A549 (cell line): Measurements from ENCODE around the gene SLC38A10. TPM values are rescaled to one million over a fixed set of nuclear protein-coding genes. Genes with fewer than 3 reads are reported as not detected.
A peak's percentile ranks its signal among the peaks of the same experiment; 100 is the strongest.

Experiments
- ATAC-seq, 2 experiments: fragments of 200-7000 bp in 1 of 2; fragments of >200 bp in 1 of 2; cut with Nextera tagmentation in 1 of 2; cut with Tn5 transposase in 1 of 2; 3 replicates each; pipeline versions ENCODE4 v1.8.0 to v1.9.1; 2018 to 2020; ENCODE audit warnings: mild to moderate bottlenecking in 1 of 2, moderate library complexity in 1 of 2
- CTCF ChIA-PET: fragments of 300-600 bp; sonication (Branson Sonifier 250); formaldehyde crosslinking; extraction: SDS; loops from one replicate; lab custom pipeline; 2021; ENCODE audit warnings: antibody characterized with exemption, inconsistent platforms; lab: Yijun Ruan, JAX
- POLR2A ChIA-PET: fragments of 350-600 bp; formaldehyde crosslinking; extraction: SDS; loops from one replicate; lab custom pipeline; 2021; ENCODE audit warnings: antibody characterized with exemption, inconsistent platforms; lab: Yijun Ruan, JAX
- DNase-seq, 2 experiments: peaks; one replicate each; pipeline versions ENCODE4 v3.0.0 to v3.0.0-alpha.2; 2011 to 2016; ENCODE audit warnings: low read depth in 1 of 2, low spot score in 1 of 2
- FAIRE-seq: peaks from 2 replicates; lab custom pipeline; 2011; peaks lifted over from hg19 to GRCh38; lab: Jason Lieb, UNC
- H3K27ac ChIP-seq, 2 experiments: fragments of >200 bp; sonication (Bioruptor Twin); formaldehyde crosslinking; 3 replicates each; pipeline ENCODE4 v1.5.1; 2016 to 2017
- H3K4me1 ChIP-seq: fragments of >200 bp; sonication (Bioruptor Twin); formaldehyde crosslinking; 3 replicates; pipeline ENCODE4 v1.6.1; 2016
- H3K4me2 ChIP-seq: fragments of >200 bp; sonication (Bioruptor Twin); formaldehyde crosslinking; 3 replicates; pipeline ENCODE4 v1.6.1; 2016
- H3K4me3 ChIP-seq: fragments of >200 bp; sonication (Bioruptor Twin); formaldehyde crosslinking; 3 replicates; pipeline ENCODE4 v1.5.1; 2016
- H3K9me3 ChIP-seq: fragments of >200 bp; sonication (Bioruptor Twin); formaldehyde crosslinking; 3 replicates; pipeline ENCODE4 v1.6.1; 2016
- CBX8 ChIP-seq: fragments of 200-600 bp; sonication (generic); IDR thresholded peaks from 2 replicates; pipeline ENCODE4 v1.6.1; 2016
- CHD4 ChIP-seq: fragments of 200-600 bp; sonication (generic); IDR thresholded peaks from 2 replicates; pipeline ENCODE4 v1.6.1; 2016; ENCODE audit warnings: antibody characterized with exemption, mild to moderate bottlenecking, borderline replicate concordance
- EP300 ChIP-seq, 2 experiments: fragments of >200 bp; sonication (Bioruptor Twin); formaldehyde crosslinking; IDR thresholded peaks; 2 replicates in 1 of 2; 3 replicates in 1 of 2; pipeline ENCODE4 v1.6.1; 2016 to 2017
- ESRRA ChIP-seq: fragments of 150-350 bp; IDR thresholded peaks from 2 replicates; pipeline ENCODE4 v1.6.1; 2014; ENCODE audit warnings: mild to moderate bottlenecking, low read length, borderline replicate concordance
- FOSB ChIP-seq: fragments of 250-450 bp; sonication (Bioruptor Pico); IDR thresholded peaks from 2 replicates; pipeline ENCODE4 v1.5.0; 2020; ENCODE audit warnings: mild to moderate bottlenecking, moderate library complexity
- FOSL2 ChIP-seq, 2 experiments: fragments of 450-650 bp in 1 of 2; fragments of >200 bp in 1 of 2; sonication (Bioruptor Twin) in 1 of 2; formaldehyde crosslinking; IDR thresholded peaks; 2 replicates each; pipeline versions ENCODE4 v1.5.0 to v1.6.1; 2016 to 2020; ENCODE audit warnings: mild to moderate bottlenecking in 1 of 2, moderate library complexity in 1 of 2
- GATA3 ChIP-seq: IDR thresholded peaks from 2 replicates; pipeline ENCODE4 v1.6.1; 2012; ENCODE audit warnings: borderline replicate concordance
- HDAC2 ChIP-seq: fragments of 200-600 bp; sonication (generic); IDR thresholded peaks from 2 replicates; pipeline ENCODE4 v1.6.1; 2016
- HOXA7 ChIP-seq: fragments of 250-450 bp; sonication (Bioruptor Pico); IDR thresholded peaks from 2 replicates; pipeline ENCODE4 v1.5.0; 2020; ENCODE audit warnings: mild to moderate bottlenecking, moderate library complexity
- JUN ChIP-seq, 2 experiments: fragments of >200 bp; sonication (Bioruptor Twin); formaldehyde crosslinking; IDR thresholded peaks; 2 replicates in 1 of 2; 3 replicates in 1 of 2; pipeline ENCODE4 v1.6.1; 2016 to 2017
- KDM5A ChIP-seq: fragments of 200-600 bp; sonication (generic); IDR thresholded peaks from 2 replicates; pipeline ENCODE4 v1.6.1; 2016; ENCODE audit warnings: antibody characterized with exemption, mild to moderate bottlenecking
- MAFK ChIP-seq: fragments of 450-650 bp; IDR thresholded peaks from 2 replicates; pipeline ENCODE4 v1.6.1; 2014; ENCODE audit not compliant: partially characterized antibody
- MYC ChIP-seq: IDR thresholded peaks from 2 replicates; pipeline ENCODE4 v1.6.1; 2012; ENCODE audit warnings: mild to moderate bottlenecking, inconsistent platforms, low read length, improper control_type of control experiment, borderline replicate concordance
- NFE2L2 ChIP-seq: fragments of 150-350 bp; conservative IDR thresholded peaks from 2 replicates; pipeline ENCODE4 v1.6.1; 2014; ENCODE audit warnings: low read length
- NR3C1 ChIP-seq: fragments of >200 bp; sonication (Bioruptor Twin); formaldehyde crosslinking; IDR thresholded peaks from 3 replicates; pipeline ENCODE4 v1.6.1; 2017
- PHF8 ChIP-seq: fragments of 200-600 bp; sonication (generic); IDR thresholded peaks from 2 replicates; pipeline ENCODE4 v1.6.1; 2016; ENCODE audit warnings: low read depth, mild to moderate bottlenecking, antibody characterized with exemption, moderate library complexity, borderline replicate concordance
- POLR2A ChIP-seq: IDR thresholded peaks from 2 replicates; pipeline ENCODE4 v1.6.1; 2012; ENCODE audit warnings: mild to moderate bottlenecking, low read length
- RAD21 ChIP-seq, 2 experiments: fragments of >200 bp in 1 of 2; sonication (Bioruptor Twin) in 1 of 2; formaldehyde crosslinking in 1 of 2; IDR thresholded peaks in 1 of 2; conservative IDR thresholded peaks in 1 of 2; 2 replicates in 1 of 2; 3 replicates in 1 of 2; pipeline ENCODE4 v1.6.1; 2012 to 2018; ENCODE audit warnings: inconsistent platforms in 1 of 2
- RARB ChIP-seq: fragments of 250-450 bp; sonication (Bioruptor Pico); IDR thresholded peaks from 2 replicates; pipeline ENCODE4 v1.8.0; 2021; ENCODE audit warnings: mild to moderate bottlenecking, moderate library complexity
- RNF2 ChIP-seq: fragments of 200-600 bp; sonication (generic); IDR thresholded peaks from 2 replicates; pipeline ENCODE4 v1.6.1; 2016; ENCODE audit warnings: low read depth, mild to moderate bottlenecking, antibody characterized with exemption, moderate library complexity, borderline replicate concordance
- SMC3 ChIP-seq: fragments of >200 bp; sonication (Bioruptor Twin); formaldehyde crosslinking; IDR thresholded peaks from 3 replicates; pipeline ENCODE4 v1.6.1; 2018; ENCODE audit warnings: inconsistent platforms
- SREBF2 ChIP-seq: fragments of 450-650 bp; IDR thresholded peaks from 2 replicates; pipeline ENCODE4 v1.6.1; 2014; ENCODE audit warnings: mild to moderate bottlenecking, moderate library complexity
- ZC3H11A ChIP-seq: fragments of 450-650 bp; IDR thresholded peaks from 2 replicates; pipeline ENCODE4 v1.6.1; 2014; ENCODE audit warnings: antibody characterized with exemption, mild to moderate bottlenecking
- WGBS: methylation state at CpG from one replicate; pipeline ENCODE4 v1.1.6; 2017; ENCODE audit errors: missing lambda C conversion rate; 5-methylcytosine and 5-hydroxymethylcytosine counted together
- polyA plus RNA-seq, 4 experiments: library from polyadenylated mRNA; depleted of rRNA in 3 of 4; stranded (reverse); fragments of >200 nt; fragmentation: RNase III in 1 of 4; extraction: RNeasy Plus Mini Kit Qiagen cat#74134 plus additional on column Dnase treatment in 1 of 4; gene quantifications; 2 replicates in 3 of 4; 3 replicates in 1 of 4; pipeline ENCODE4 v1.2.3, GENCODE V29; 2011 to 2017
- TF ChIP-seq, protein P1 (sequence below): fragments of 250-450 bp; sonication (Bioruptor Pico); IDR thresholded peaks from 2 replicates; pipeline ENCODE4 v1.5.0; 2020; ENCODE audit warnings: low read depth, mild to moderate bottlenecking, moderate library complexity
- TF ChIP-seq, protein P2 (sequence below): fragments of 450-650 bp; IDR thresholded peaks from 2 replicates; pipeline ENCODE4 v1.6.1; 2014; ENCODE audit warnings: antibody characterized with exemption
- TF ChIP-seq, protein P3 (sequence below): fragments of 250-450 bp; sonication (Bioruptor Pico); IDR thresholded peaks from 2 replicates; pipeline ENCODE4 v1.5.0; 2021; ENCODE audit warnings: mild to moderate bottlenecking, moderate library complexity, borderline replicate concordance
- TF ChIP-seq, protein P4 (sequence below): fragments of >200 bp; sonication (Bioruptor Twin); formaldehyde crosslinking; IDR thresholded peaks from 3 replicates; pipeline ENCODE4 v1.5.1; 2016
- TF ChIP-seq, protein P5 (sequence below): IDR thresholded peaks from 2 replicates; pipeline ENCODE4 v1.6.1; 2012

The SLC38A10 gene
- polyA plus RNA-seq, 2 of the 4 experiments (the other 2 are of a cell fraction): 35.8 to 67.4 TPM

DNA sequence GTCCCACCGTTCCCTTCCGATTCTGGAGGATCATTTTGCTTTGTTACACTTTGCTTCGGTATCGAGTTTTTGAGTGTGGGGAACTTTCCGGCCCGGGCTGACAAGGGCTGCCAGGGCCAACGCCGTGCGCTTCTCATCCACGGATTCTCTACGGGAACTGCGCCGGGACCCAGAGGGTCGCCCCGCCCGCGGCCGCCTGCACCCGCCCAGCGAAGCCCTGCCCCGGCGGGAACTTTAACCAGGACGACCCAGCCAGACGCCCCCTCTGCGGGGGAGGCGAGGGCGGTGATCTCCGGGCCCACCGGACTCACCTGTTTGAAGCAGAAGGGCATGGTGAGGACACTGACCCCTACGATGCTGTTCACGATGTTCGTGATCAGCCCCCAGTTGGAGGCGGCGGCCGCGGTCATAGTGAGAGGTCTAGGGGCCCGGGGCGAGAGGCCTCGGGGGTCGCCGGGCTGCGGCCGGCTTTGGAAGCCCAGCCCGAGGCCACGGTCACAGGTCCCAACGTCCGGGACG lies 536 bp downstream of the SLC38A10 start:
- DNase-seq (peak in 1 of 2 experiments; percentile 53), ATAC-seq (peak; percentile 12 to 44; a peak in 4 of 6 replicates), FAIRE-seq (no peak)
- ChIA-PET POLR2A (interaction anchor here (1.0 to 2.2 kb wide), 5 partner anchors 12 to 221 kb away, joined by 3 to 9 read pairs (median 6); partner anchors contain the start of gene BAHCC1), CTCF (interaction anchor here (1.2 to 6.2 kb wide), 12 partner anchors 11 to 180 kb away, joined by 3 to 84 read pairs (median 5); no protein-coding TSS in a partner anchor)
- Histone ChIP-seq H3K4me3 (peak overlapping the region; percentile 74), H3K4me2 (peak overlapping the region; percentile 90), H3K9me3 (no peaks in the 10 kb centered on the region), H3K27ac (peak overlapping the region; percentile 91 to 92), H3K4me1 (peaks cover 22% of the 10 kb centered on the region)
- no peak for TF ChIP-seq KDM5A
- TF ChIP-seq JUN (IDR thresholded peaks at IDR 0.05): no peak
- peak; percentile 25; the same call in 1 of the 2 replicates for TF ChIP-seq HDAC2
- 5% methylated on average over 25 of the region's 48 CpGs for WGBS

DNA sequence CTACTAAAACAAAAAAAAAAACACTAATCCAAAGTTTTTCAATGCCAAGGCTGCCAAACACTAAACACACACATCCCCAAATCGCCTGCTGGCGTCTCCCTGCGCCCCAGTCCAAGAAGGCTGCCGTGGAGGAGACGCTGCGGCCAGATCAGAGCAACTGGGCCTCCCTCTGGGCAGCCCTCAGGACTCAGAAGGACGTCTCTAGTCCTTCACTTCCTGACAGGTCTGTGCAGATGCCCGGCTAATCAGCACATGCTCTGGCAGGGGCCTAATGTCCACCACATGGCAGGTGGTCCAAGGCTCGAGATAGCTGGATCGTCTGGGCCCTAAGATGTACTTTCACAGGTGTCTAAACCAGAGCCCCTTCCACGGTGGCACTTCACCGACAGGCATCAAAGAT lies 2.7 kb downstream of the SLC38A10 start:
- no peak overlapping the region for H3K4me2 ChIP-seq
- no peak overlapping the region for H3K4me3 ChIP-seq
- WGBS: 86% methylated on average over 11 of the region's 12 CpGs
- no peak for ATAC-seq
- CTCF ChIA-PET: interaction anchor here (0.6 to 6.2 kb wide), 55 partner anchors 10 to 309 kb away, joined by 3 to 84 read pairs (median 6); partner anchors contain the start of gene BAHCC1
- H3K9me3 ChIP-seq: no peaks in the 10 kb centered on the region
- POLR2A ChIA-PET: interaction anchor here (1.0 kb wide), 2 partner anchors 103 to 192 kb away, joined by 3 to 4 read pairs; partner anchors contain the start of gene BAHCC1
- FAIRE-seq: no peak
- no peak for DNase-seq
- TF ChIP-seq, protein P1, sequence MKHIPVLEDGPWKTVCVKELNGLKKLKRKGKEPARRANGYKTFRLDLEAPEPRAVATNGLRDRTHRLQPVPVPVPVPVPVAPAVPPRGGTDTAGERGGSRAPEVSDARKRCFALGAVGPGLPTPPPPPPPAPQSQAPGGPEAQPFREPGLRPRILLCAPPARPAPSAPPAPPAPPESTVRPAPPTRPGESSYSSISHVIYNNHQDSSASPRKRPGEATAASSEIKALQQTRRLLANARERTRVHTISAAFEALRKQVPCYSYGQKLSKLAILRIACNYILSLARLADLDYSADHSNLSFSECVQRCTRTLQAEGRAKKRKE (CRISPR knock-in tag): no peak
- TF ChIP-seq FOSB (CRISPR knock-in tag) (no peak), EP300 (IDR thresholded peaks at IDR 0.05) (no peak), RNF2 (no peak), SREBF2 (no peak), MYC (no peak), NFE2L2 (no peak), RAD21 (conservative IDR thresholded peaks at IDR 0.05 in 1 of 2, IDR thresholded peaks at IDR 0.05 in 1 of 2) (no peak), SMC3 (no peak), NR3C1 (no peak), HOXA7 (CRISPR knock-in tag) (no peak)
- TF ChIP-seq, protein P2, sequence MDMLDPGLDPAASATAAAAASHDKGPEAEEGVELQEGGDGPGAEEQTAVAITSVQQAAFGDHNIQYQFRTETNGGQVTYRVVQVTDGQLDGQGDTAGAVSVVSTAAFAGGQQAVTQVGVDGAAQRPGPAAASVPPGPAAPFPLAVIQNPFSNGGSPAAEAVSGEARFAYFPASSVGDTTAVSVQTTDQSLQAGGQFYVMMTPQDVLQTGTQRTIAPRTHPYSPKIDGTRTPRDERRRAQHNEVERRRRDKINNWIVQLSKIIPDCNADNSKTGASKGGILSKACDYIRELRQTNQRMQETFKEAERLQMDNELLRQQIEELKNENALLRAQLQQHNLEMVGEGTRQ: no peak
- no peak overlapping the region for H3K27ac ChIP-seq
- peaks cover 22% of the 10 kb centered on the region for H3K4me1 ChIP-seq

DNA sequence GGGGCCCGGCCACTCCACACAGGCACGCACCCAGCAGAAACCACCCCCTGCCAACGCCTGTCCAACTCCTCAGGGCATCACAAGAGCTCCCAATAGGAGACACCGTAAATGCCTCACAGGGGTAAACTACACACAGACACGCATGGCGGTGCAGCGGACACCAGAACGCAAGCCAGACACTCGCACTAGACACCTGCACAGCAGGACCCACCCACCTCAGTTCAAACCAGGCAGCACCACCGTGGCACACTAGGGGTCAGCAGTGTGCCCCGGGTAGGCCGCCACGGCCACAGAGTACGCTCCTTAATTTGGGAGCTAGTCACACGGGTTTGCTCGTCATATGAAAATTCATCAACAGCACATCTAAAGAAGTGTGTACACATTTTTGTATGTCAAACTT lies 3.4 kb downstream of the SLC38A10 start:
- no peak overlapping the region for H3K4me2 ChIP-seq
- peak; percentile 77 to 92 for DNase-seq
- ATAC-seq: peak; percentile 40 to 61; a peak in 3 of 6 replicates
- ChIA-PET POLR2A (interaction anchor here (1.0 kb wide), 2 partner anchors 103 to 193 kb away, joined by 3 to 4 read pairs; partner anchors contain the start of gene BAHCC1), CTCF (interaction anchor here (0.6 to 6.2 kb wide), 59 partner anchors 10 to 356 kb away, joined by 3 to 84 read pairs (median 6); partner anchors contain the start of gene BAHCC1)
- no peaks in the 10 kb centered on the region for H3K9me3 ChIP-seq
- 58% methylated on average over 16 of the region's 16 CpGs for WGBS
- peaks cover 22% of the 10 kb centered on the region for H3K4me1 ChIP-seq
- no peak for FAIRE-seq
- no peak overlapping the region for H3K27ac ChIP-seq
- no peak overlapping the region for H3K4me3 ChIP-seq
- TF ChIP-seq, protein P3, sequence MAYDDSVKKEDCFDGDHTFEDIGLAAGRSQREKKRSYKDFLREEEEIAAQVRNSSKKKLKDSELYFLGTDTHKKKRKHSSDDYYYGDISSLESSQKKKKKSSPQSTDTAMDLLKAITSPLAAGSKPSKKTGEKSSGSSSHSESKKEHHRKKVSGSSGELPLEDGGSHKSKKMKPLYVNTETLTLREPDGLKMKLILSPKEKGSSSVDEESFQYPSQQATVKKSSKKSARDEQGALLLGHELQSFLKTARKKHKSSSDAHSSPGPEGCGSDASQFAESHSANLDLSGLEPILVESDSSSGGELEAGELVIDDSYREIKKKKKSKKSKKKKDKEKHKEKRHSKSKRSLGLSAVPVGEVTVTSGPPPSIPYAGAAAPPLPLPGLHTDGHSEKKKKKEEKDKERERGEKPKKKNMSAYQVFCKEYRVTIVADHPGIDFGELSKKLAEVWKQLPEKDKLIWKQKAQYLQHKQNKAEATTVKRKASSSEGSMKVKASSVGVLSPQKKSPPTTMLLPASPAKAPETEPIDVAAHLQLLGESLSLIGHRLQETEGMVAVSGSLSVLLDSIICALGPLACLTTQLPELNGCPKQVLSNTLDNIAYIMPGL (CRISPR knock-in tag): no peak
- no peak for TF ChIP-seq MAFK
- no peak for TF ChIP-seq FOSL2 (IDR thresholded peaks at IDR 0.05)
- no peak for TF ChIP-seq FOSL2 (CRISPR knock-in tag; IDR thresholded peaks at IDR 0.05)
- no peak for TF ChIP-seq ESRRA
- no peak for TF ChIP-seq RARB (CRISPR knock-in tag)
- TF ChIP-seq SMC3: peak; percentile 76
- TF ChIP-seq RAD21 (conservative IDR thresholded peaks at IDR 0.05 in 1 of 2, IDR thresholded peaks at IDR 0.05 in 1 of 2): peak; percentile 78 to 86
- no peak for TF ChIP-seq SREBF2
- TF ChIP-seq, protein P4, sequence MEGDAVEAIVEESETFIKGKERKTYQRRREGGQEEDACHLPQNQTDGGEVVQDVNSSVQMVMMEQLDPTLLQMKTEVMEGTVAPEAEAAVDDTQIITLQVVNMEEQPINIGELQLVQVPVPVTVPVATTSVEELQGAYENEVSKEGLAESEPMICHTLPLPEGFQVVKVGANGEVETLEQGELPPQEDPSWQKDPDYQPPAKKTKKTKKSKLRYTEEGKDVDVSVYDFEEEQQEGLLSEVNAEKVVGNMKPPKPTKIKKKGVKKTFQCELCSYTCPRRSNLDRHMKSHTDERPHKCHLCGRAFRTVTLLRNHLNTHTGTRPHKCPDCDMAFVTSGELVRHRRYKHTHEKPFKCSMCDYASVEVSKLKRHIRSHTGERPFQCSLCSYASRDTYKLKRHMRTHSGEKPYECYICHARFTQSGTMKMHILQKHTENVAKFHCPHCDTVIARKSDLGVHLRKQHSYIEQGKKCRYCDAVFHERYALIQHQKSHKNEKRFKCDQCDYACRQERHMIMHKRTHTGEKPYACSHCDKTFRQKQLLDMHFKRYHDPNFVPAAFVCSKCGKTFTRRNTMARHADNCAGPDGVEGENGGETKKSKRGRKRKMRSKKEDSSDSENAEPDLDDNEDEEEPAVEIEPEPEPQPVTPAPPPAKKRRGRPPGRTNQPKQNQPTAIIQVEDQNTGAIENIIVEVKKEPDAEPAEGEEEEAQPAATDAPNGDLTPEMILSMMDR: peak; percentile 75
- no peak for TF ChIP-seq ZC3H11A
- TF ChIP-seq, protein P5, sequence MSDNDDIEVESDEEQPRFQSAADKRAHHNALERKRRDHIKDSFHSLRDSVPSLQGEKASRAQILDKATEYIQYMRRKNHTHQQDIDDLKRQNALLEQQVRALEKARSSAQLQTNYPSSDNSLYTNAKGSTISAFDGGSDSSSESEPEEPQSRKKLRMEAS: peak; percentile 57; the same call in 1 of the 2 replicates
- TF ChIP-seq CBX8: no peak
- TF ChIP-seq KDM5A: no peak
- TF ChIP-seq GATA3: 0 out of 2 replicates have a peak, but pooled peaks have one; percentile 13
- TF ChIP-seq MYC: no peak
- TF ChIP-seq PHF8: no peak
- TF ChIP-seq CHD4: no peak
- no peak for TF ChIP-seq POLR2A
